ENCODE measurements around the gene CYP4F8.

DNA sequence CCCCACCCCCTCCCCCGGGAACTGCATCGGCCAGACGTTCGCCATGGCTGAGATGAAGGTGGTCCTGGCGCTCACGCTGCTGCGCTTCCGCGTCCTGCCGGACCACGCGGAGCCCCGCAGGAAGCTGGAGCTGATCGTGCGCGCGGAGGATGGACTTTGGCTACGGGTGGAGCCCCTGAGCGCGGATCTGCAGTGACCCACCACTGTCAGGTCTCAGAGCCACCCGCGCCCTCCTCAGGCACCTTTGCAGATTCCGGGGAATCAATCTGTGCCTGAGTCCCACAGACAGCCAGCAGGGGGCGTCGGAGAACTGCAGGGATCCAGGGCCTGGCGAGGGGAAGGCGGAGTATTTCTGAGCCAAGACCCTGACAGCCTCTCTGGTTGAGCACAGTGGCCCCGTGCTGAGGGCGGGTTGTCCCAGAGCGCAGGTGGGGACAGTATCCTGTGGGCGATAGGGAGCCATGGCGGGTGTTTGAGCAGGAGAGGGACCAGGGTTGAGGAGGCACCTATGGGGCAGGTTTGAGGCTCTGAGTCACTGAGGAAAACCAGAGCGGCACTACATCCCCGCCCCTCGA, 30.4 kb upstream of the CYP4F8 start:
- TF ChIP-seq EZH2 (IDR thresholded peaks at IDR 0.05) (no peak), EZH2phosphoT487 (IDR thresholded peaks at IDR 0.05) (no peak)
- TF ChIP-seq, protein P1, sequence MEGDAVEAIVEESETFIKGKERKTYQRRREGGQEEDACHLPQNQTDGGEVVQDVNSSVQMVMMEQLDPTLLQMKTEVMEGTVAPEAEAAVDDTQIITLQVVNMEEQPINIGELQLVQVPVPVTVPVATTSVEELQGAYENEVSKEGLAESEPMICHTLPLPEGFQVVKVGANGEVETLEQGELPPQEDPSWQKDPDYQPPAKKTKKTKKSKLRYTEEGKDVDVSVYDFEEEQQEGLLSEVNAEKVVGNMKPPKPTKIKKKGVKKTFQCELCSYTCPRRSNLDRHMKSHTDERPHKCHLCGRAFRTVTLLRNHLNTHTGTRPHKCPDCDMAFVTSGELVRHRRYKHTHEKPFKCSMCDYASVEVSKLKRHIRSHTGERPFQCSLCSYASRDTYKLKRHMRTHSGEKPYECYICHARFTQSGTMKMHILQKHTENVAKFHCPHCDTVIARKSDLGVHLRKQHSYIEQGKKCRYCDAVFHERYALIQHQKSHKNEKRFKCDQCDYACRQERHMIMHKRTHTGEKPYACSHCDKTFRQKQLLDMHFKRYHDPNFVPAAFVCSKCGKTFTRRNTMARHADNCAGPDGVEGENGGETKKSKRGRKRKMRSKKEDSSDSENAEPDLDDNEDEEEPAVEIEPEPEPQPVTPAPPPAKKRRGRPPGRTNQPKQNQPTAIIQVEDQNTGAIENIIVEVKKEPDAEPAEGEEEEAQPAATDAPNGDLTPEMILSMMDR (IDR thresholded peaks at IDR 0.05) = peak; percentile 62

All from neural progenitor cell (in vitro differentiated cells).